Measurements from ENCODE around the gene NUDT14. TPM values are rescaled to one million over a fixed set of nuclear protein-coding genes. Genes with fewer than 3 reads are reported as not detected.

NUDT14 gene
- polyA plus RNA-seq, 3 donors, result 22.0 to 37.4 (median 23.9) TPM

GRCh38 chr14:105176513-105176912 is 4.6 kb downstream of the NUDT14 start:
- Histone ChIP-seq H3K27me3 (ENCODE audit: control insufficient read depth in 2 of 2, insufficient read depth in 2 of 2, low read length in 2 of 2) (peaks cover 0 to 36% of the 10 kb centered on the region in 2 donors), H3K79me2 (ENCODE audit: insufficient read depth, low read length) (no peaks in the 10 kb centered on the region), H3K4me2 (replicated peaks; ENCODE audit: extremely low read depth, low read length, poor library complexity, severe bottlenecking) (no peak overlapping the region), H3K4me3 (replicated peaks in 1 of 3; ENCODE audit: low read depth in 2 of 3, low read length in 3 of 3) (no peak overlapping the region), H3K36me3 (replicated peaks in 1 of 2; ENCODE audit: control insufficient read depth in 1 of 2, insufficient read depth in 2 of 2, low read length in 2 of 2) (no peaks in the 10 kb centered on the region), H3K9me3 (replicated peaks in 1 of 2; ENCODE audit: control insufficient read depth in 1 of 2, insufficient read depth in 1 of 2, low read length in 2 of 2) (no peaks in the 10 kb centered on the region), H3K4me1 (ENCODE audit: control insufficient read depth in 1 of 2, insufficient read depth in 2 of 2, low read length in 2 of 2) (peaks cover 17 to 25% of the 10 kb centered on the region in 2 donors), H4K20me1 (ENCODE audit: insufficient read depth, low read length) (peaks cover 11% of the 10 kb centered on the region), H3K27ac (ENCODE audit: low read depth in 1 of 2, low read length in 2 of 2) (no peak overlapping the region), H2AFZ (ENCODE audit: insufficient read depth, low read depth, low read length, poor library complexity, severe bottlenecking) (no peak overlapping the region), H3K9ac (ENCODE audit: insufficient read depth, low read length, poor library complexity, severe bottlenecking) (no peak overlapping the region)
- no peak overlapping the region for H3K27ac Mint-ChIP-seq
- no peak for TF ChIP-seq CTCF (IDR thresholded peaks at IDR 0.05)
- WGBS (ENCODE audit: insufficient coverage), result 44% methylated on average over 13 of the region's 15 CpGs
- peaks cover 0 to 2% of the 10 kb centered on the region in 2 donors for H3K36me3 Mint-ChIP-seq
- peaks cover 22% of the 10 kb centered on the region for H3K4me1 Mint-ChIP-seq
- H3K4me3 Mint-ChIP-seq, result no peak overlapping the region
- intact Hi-C loops (cut with micrococcal nuclease), result no loop called here
- no peak for DNase-seq
- H3K27me3 Mint-ChIP-seq (ENCODE audit: low read depth in 3 of 3), result peaks cover 33 to 76% (median 38%) of the 10 kb centered on the region in 3 donors
- H3K9me3 Mint-ChIP-seq, result peaks cover 0 to 4% (median 0%) of the 10 kb centered on the region in 7 donors

GRCh38 chr14:105173901-105174894 is 6.9 kb downstream of the NUDT14 start:
- H3K27ac ChIP-seq (ENCODE audit: low read depth in 1 of 2, low read length in 2 of 2), result no peak overlapping the region
- peak overlapping the region; percentile 18 for H3K9ac ChIP-seq (ENCODE audit: insufficient read depth, low read length, poor library complexity, severe bottlenecking)
- no peaks in the 10 kb centered on the region for H3K9me3 ChIP-seq (replicated peaks in 1 of 2; ENCODE audit: control insufficient read depth in 1 of 2, insufficient read depth in 1 of 2, low read length in 2 of 2)
- peaks cover 13 to 50% of the 10 kb centered on the region in 2 donors for H3K27me3 ChIP-seq (ENCODE audit: control insufficient read depth in 2 of 2, insufficient read depth in 2 of 2, low read length in 2 of 2)
- no peak overlapping the region for H3K27ac Mint-ChIP-seq
- peak overlapping the region in 1 of 2 donors; percentile 60 for H3K4me3 Mint-ChIP-seq
- intact Hi-C loops (cut with micrococcal nuclease), result no loop called here
- DNase-seq, result peak in 2 of 3 donors; percentile 2 to 37
- H3K9me3 Mint-ChIP-seq, result peaks cover 0 to 14% (median 0%) of the 10 kb centered on the region in 7 donors
- peaks cover 46 to 85% (median 52%) of the 10 kb centered on the region in 3 donors for H3K27me3 Mint-ChIP-seq (ENCODE audit: low read depth in 3 of 3)
- TF ChIP-seq CTCF (IDR thresholded peaks at IDR 0.05), result no peak
- no peaks in the 10 kb centered on the region for H3K36me3 ChIP-seq (replicated peaks in 1 of 2; ENCODE audit: control insufficient read depth in 1 of 2, insufficient read depth in 2 of 2, low read length in 2 of 2)
- H3K36me3 Mint-ChIP-seq, result no peaks in the 10 kb centered on the region
- H3K4me2 ChIP-seq (replicated peaks; ENCODE audit: extremely low read depth, low read length, poor library complexity, severe bottlenecking), result no peak overlapping the region
- no peak overlapping the region for H3K4me3 ChIP-seq (replicated peaks in 1 of 3; ENCODE audit: low read depth in 2 of 3, low read length in 3 of 3)
- WGBS (ENCODE audit: insufficient coverage), result 28% methylated on average over 24 of the region's 32 CpGs
- H3K4me1 ChIP-seq (ENCODE audit: control insufficient read depth in 1 of 2, insufficient read depth in 2 of 2, low read length in 2 of 2), result peaks cover 9 to 14% of the 10 kb centered on the region in 2 donors
- no peak overlapping the region for H2AFZ ChIP-seq (ENCODE audit: insufficient read depth, low read depth, low read length, poor library complexity, severe bottlenecking)
- peaks cover 13% of the 10 kb centered on the region for H3K4me1 Mint-ChIP-seq
- H3K79me2 ChIP-seq (ENCODE audit: insufficient read depth, low read length), result no peaks in the 10 kb centered on the region
- H4K20me1 ChIP-seq (ENCODE audit: insufficient read depth, low read length), result peaks cover 12% of the 10 kb centered on the region
